Mammary epithelial cell (primary cell): ENCODE data around the gene SLC9C2.

Experiments used
- EZH2 ChIP-seq: IDR thresholded peaks from 2 replicates; pipeline ENCODE4 v1.6.1; 2012; ENCODE audit warnings: low read length, inconsistent platforms, borderline replicate concordance
- TF ChIP-seq, protein P1 (sequence below), 2 donors: IDR thresholded peaks in 1 of 2; conservative IDR thresholded peaks in 1 of 2; 2 replicates each; pipeline ENCODE4 v1.5.1; 2011 to 2012; ENCODE audit warnings: inconsistent platforms in 2 of 2, low read length in 2 of 2, mild to moderate bottlenecking in 2 of 2, control low read depth in 1 of 2, low read depth in 1 of 2; ENCODE audit not compliant: insufficient read depth in 1 of 2; ENCODE audit errors: extremely low read depth in 1 of 2

DNA sequence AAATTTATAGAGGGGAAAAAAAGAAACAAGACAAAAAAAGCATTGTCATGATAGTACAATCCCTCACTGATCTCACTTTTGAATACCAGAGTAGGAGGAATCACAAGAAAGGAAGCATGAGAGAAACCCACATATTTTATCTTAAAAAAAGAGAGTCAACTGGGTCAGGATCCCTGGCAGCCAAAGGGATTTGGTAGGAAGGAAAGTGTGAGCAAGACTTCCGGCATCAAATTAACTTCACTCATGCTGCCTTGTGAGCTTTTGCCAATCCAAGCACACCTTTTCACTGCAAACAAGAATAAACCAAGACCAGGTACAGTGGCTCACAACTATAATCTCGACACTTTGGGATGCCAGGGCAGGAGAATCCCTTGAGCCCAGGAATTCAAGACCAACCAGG is 53.1 kb downstream of the SLC9C2 start:
- TF ChIP-seq, protein P1, sequence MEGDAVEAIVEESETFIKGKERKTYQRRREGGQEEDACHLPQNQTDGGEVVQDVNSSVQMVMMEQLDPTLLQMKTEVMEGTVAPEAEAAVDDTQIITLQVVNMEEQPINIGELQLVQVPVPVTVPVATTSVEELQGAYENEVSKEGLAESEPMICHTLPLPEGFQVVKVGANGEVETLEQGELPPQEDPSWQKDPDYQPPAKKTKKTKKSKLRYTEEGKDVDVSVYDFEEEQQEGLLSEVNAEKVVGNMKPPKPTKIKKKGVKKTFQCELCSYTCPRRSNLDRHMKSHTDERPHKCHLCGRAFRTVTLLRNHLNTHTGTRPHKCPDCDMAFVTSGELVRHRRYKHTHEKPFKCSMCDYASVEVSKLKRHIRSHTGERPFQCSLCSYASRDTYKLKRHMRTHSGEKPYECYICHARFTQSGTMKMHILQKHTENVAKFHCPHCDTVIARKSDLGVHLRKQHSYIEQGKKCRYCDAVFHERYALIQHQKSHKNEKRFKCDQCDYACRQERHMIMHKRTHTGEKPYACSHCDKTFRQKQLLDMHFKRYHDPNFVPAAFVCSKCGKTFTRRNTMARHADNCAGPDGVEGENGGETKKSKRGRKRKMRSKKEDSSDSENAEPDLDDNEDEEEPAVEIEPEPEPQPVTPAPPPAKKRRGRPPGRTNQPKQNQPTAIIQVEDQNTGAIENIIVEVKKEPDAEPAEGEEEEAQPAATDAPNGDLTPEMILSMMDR (conservative IDR thresholded peaks at IDR 0.05 in 1 of 2, IDR thresholded peaks at IDR 0.05 in 1 of 2; ENCODE audit: extremely low read depth in 1 of 2, insufficient read depth in 1 of 2, low read depth in 1 of 2, low read length in 2 of 2): no peak
- TF ChIP-seq EZH2: no peak
